CD4-positive, alpha-beta T cell treated with Interleukin-21 for 1 hour (primary cell): ENCODE data around the gene TBC1D5.
A peak's percentile ranks its signal among the peaks of the same experiment; 100 is the strongest.
"Not testable (repeated sequence)": the region's sequence is repeated elsewhere in the genome, so short reads cannot be mapped to it uniquely, and the experiment has no call there.

Experiments
- DNase-seq: peaks from one replicate; pipeline ENCODE4 v3.0.0-alpha.2; 2020

Gene TBC1D5

DNA sequence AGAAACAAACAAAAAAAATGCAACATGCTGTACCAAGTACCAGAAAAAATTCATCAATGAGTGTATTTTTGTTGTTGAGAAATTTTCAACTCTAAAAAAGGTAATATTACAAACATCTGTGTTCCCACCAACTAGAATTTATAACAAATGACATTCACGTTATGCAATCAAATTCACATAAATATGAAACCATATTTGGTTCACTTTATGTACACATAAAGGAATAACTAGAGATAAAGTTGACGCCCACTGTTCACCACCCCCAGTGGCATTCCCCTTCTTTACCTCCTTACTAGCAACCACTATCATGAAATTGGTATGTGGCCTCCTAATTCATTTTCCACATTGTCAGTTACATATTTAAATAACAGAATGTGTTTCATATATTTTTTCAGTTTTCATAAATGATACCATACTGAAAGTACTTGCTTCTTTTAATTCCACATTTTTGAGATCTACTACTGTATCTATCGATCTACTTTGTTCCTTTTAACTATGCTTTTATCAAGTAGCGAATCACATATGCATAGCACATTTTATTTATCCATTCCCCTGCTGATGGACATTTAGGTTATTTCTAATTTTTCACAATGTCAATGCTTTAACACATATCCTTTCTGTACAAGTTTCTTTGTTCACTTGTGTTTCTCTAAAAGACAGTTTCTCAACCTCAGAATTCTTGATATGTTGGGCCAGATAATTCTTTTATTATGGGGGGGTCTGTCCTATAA is 34.5 kb downstream of the TBC1D5 start:
- no peak for DNase-seq

- DNase-seq: not testable (repeated sequence)
Observed at GRCh38 chr3:17705991-17706390, 36.4 kb downstream of the TBC1D5 start.

DNA sequence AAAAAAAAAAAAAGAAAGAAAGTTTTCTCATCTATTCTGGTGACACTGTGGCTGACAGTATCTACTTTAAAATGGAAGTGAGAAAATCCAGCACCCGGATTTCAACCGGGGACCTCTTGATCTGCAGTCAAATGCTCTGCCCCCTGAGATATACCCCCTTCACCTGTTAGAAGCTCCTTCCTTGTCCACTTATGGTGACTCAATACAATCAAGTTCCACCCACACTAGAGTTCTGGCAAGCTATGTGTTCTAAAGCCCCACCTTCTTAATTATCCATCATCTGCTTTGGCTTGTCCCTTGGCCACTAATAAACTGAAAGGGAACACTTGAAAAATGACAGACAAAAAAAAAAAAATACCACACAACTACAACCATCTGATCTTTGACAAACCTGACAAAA is 42.6 kb downstream of the TBC1D5 start:
- not testable (repeated sequence) for DNase-seq

DNA sequence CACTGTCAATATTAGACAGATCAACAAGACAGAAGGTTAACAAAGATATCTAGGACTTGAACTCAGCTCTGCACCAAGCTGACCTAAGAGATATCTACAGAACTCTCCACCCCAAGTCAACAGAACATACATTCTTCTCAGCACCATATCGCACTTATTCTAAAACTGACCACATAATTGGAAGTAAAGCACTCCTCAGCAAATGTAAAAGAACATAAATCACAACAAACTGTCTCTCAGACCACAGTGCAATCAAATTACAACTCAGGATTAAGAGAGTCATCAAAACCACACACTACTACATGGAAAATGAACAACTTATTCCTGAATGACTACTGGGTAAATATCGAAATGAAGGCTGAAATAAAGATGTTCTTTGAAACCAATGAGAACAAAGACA is 46.8 kb downstream of the TBC1D5 start:
- not testable (repeated sequence) for DNase-seq

GRCh38 chr3:17693670-17693999 is 48.8 kb downstream of the TBC1D5 start:
- DNase-seq: not testable (repeated sequence)

DNA sequence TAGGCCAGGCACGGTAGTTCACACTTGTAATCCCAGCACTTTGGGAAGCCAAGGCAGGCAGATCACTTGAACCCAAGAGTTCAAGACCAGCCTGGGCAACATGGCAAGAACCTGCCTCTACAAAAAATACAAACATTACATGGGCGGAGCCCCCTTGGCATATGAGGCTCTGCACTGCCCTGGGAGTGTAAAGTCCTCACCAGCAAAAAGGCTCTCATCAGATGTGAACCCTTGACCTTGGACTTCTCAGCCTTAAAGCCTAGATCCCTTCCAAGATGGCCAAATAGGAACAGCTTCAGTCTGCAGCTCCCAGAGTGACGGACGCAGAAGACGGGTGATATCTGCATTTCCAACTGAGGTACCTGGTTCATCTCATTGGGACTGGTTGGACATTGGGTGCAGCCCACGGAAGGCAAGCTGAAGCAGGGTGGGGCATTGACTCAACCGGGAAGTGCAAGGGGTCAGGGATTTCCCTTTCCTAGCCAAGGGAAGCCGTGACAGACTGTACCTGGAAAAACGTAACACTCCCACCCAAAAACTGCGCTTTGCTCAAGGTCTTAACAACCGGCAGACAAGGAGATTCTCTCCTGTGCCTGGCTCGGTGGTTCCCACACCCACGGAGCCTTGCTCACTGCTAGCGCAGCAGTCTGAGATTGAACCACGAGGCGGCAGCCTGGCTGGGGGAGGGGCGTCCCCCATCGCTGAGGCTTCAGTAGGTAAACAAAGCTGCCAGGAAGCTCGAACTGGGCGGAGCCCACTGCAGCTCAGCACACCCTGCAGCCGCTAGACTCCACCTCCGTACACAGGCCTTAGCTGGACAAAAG is 49.4 kb downstream of the TBC1D5 start:
- peak; percentile 59 for DNase-seq

DNA sequence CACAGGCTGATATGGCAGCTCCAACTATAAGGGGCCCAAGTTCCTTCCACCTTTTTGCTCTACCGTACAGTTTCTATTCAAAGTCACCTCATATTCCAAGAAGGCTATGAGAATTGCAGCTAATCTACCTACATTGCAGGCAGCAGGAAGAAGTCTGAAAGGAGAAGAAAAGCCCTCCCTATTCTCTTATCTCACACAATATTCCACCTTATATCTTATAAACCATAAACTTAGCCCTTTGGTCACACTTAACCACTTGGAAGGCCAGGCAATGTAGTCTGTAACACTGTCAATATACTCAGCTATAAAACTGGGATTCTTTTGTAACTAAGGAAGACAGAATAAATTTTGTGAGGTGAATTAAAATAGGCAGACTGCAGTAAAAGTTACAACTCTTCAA is 54.9 kb downstream of the TBC1D5 start:
- no peak for DNase-seq

DNA sequence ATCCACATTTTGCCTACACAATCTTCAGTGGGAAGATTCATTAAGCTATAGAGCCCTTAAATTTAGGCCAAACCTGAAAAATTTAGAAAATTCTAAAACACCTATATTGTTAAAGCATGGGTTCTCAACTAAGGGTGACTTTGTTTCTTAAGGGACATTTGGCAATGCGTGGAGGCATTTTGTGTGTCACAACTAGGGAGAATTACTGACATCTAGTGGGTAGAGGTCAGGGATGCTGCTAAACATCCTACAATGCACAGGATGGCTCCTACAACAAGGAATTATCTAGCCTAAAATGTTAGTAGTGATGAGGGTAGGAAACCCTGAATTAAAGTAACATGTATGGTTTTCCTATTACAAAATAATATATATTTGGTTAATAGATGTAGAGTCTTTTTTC is 55.8 kb downstream of the TBC1D5 start:
- DNase-seq: no peak

DNA sequence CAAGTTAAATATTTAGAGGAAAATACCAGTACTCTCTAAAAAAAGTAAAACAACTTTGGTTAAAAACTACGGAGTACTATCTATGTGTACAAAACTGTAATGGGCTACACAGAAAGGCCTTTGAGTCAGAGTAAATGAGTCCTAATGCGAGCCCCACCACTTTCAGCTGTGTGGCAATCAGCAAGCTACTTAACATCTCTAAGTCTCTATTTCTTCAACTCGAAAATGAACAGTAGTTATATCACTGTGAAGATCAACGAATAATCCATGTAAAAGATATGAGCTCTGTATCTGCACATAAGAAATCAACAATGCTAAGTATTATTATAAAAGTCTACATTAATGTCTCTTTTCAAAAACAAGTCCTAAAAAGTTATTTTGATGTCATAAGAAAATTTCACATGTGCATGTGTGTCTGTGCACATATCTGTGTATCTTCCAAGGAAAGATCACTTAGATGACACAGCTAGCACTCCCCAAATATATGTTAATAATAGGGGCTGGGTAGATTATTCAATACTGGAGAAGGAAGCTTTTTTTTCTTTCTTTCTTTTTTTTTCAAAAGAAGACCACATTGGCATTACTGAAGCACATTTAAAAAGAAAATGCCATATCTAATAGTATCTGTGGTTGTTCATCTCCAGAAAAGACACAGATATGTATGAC is 58.8 kb downstream of the TBC1D5 start:
- no peak for DNase-seq

DNA sequence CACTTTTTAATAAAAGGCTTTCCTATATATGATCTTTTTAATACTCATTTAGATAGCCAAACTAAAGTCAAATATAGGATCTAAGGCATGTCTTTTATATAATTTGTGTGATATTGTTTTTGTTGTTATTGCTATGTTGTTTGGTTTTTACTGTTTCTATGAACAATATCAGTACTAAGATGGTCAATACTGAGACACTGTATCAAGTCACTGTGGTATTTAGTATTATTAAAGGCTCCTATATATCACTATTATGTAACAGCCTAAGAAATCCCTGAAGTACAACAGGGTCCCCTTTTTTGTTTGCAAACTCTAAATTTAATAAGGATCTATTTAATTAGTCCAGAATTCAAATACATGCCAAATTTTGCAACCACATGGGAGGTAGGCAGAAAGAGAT is 61.9 kb downstream of the TBC1D5 start:
- DNase-seq: no peak

DNA sequence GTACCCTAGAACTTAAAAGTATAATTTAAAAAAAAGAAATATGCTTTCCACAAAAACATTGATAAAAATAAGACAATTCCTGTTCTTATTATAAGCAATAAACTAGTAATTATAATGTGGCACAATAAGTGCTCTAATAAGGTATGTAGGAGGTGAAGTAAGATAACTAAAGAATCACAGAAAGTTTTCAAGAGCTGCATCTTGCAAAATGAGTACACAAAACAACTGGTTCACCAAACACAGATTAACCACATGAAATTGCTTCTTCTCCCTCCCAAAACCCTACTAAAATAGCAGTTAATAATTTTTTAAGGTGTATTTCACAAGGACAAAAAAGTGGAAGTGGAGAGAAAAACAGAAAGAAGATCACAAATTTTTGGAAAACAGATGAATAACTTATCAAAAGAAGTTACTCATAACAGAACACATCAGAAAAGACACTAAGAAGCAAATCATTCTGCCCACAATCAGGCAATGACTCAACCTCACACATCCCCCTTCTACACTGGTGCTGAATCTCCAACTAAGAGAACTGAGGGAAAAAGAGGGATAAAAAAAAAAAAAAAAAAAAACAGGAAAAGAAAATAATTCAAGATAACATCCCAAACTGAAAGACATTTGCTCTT is 64.2 kb downstream of the TBC1D5 start:
- DNase-seq: no peak

GRCh38 chr3:17674082-17674686 is 68.2 kb downstream of the TBC1D5 start:
- DNase-seq: no peak

- DNase-seq: no peak
Observed at GRCh38 chr3:17672506-17672905, 69.9 kb downstream of the TBC1D5 start.

DNA sequence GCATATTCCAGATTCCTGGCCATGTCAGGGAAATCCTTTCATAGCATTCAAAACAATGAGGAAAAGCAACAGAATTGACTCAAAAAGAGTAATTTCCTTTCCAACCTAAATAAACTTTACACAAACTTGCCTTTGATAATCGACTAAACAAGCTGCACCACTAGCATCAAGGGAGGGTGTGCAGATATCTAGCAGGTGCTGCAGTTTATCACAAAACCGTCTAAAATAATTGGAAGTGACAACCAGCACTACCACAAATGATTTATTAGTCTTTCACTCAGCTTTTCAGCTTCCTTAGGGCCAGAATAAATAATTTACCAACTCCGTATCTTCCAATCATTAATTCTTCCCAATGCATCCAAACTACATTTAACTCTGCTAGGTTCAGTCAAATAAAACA is 71.7 kb downstream of the TBC1D5 start:
- no peak for DNase-seq

DNA sequence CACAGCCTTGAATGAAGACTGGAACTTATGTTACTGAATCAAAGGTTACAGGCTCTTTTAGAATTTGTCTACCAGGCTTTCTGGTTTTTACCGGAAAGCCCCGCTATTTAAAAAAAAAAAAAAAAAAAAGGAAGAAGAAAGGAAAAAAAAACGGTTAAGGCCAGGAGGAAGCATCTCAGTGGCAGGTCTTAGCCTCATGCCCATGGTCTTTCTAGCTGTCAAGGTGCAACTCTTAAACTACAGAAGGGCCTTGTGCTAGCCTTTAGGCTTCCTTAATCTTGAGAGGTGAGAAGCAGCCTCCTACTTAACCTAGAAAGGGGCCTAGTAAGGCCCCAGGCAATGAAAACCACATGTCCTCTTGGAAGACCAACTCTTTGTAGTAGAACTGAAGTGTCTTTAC is 77.5 kb downstream of the TBC1D5 start:
- no peak for DNase-seq

DNA sequence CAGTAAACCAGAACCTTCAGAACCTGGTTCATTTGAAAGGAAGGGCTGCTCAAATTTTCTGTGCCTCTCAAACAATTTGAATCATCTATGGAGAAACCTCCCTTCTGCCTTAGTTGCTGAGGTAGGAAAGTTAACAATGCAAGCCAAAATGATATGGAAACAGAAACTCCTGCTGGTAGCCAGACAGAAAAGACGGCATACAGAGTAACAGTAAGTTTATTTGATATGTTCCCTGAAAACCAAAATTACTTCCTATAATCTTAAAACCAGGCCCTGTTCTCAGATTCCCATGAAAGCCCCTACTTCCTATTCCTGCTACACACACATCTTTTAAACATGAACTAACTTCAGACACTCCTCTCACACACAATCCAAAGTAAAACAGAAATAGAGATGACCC is 86.2 kb downstream of the TBC1D5 start:
- DNase-seq: no peak

DNA sequence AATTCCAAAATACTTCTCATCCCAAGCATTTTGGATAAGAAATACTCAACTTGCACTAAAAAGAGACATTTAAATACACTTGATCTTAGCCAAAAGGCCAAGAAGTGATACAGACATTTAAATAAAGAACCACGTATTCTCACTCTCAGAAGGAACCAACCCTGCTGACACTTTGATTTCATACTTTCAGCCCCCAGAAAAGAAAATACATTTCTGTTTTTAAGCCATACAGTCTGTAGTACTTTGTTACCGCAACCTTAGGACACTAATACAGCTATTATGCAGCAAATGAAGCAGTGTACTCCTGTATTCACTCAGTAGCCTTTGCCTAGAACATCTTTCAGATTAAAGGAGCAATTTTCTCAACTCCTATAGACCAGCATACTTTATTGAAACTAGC is 86.7 kb downstream of the TBC1D5 start:
- no peak for DNase-seq

- DNase-seq: not testable (repeated sequence)
Observed at GRCh38 chr3:17649748-17650147, 92.7 kb downstream of the TBC1D5 start.

- DNase-seq: not testable (repeated sequence)
Observed at GRCh38 chr3:17648630-17649355, 93.6 kb downstream of the TBC1D5 start.

GRCh38 chr3:17645074-17645698 is 97.2 kb downstream of the TBC1D5 start:
- peak; percentile 26 for DNase-seq

- no peak for DNase-seq
Observed at GRCh38 chr3:17643691-17644090, 98.7 kb downstream of the TBC1D5 start.

GRCh38 chr3:17642474-17642873 is 100.0 kb downstream of the TBC1D5 start:
- no peak for DNase-seq
